GM18951 (cell line): Measurements from ENCODE around the gene PROX2.

Source experiments
- POLR2A ChIP-seq: IDR thresholded peaks from 4 replicates; pipeline ENCODE4 v1.6.1; 2011; ENCODE audit warnings: mild to moderate bottlenecking; ENCODE audit not compliant: insufficient read length, insufficient read depth; ENCODE audit errors: extremely low read depth
- in situ Hi-C: fragments of 300-500 bp; cut with MboI; formaldehyde crosslinking; loops from one replicate; pipeline ENCODE4 v1.12.0; 2022; ENCODE audit warnings: low sequenced_read_pairs, mixed read lengths, inconsistent platforms; ENCODE audit not compliant: unreplicated experiment

The PROX2 gene

GRCh38 chr14:74906925-74907521 lies 31.1 kb upstream of the PROX2 start:
- in situ Hi-C loops = loop anchor here (25.0 kb wide), 1 partner anchor 380 kb away; the partner anchor contains the start of gene FOS
- TF ChIP-seq POLR2A = peak; percentile 27

GRCh38 chr14:74905595-74906142 lies 29.7 kb upstream of the PROX2 start:
- in situ Hi-C loops = loop anchor here (25.0 kb wide), 1 partner anchor 382 kb away; the partner anchor contains the start of gene FOS
- peak; percentile 36 for TF ChIP-seq POLR2A

DNA sequence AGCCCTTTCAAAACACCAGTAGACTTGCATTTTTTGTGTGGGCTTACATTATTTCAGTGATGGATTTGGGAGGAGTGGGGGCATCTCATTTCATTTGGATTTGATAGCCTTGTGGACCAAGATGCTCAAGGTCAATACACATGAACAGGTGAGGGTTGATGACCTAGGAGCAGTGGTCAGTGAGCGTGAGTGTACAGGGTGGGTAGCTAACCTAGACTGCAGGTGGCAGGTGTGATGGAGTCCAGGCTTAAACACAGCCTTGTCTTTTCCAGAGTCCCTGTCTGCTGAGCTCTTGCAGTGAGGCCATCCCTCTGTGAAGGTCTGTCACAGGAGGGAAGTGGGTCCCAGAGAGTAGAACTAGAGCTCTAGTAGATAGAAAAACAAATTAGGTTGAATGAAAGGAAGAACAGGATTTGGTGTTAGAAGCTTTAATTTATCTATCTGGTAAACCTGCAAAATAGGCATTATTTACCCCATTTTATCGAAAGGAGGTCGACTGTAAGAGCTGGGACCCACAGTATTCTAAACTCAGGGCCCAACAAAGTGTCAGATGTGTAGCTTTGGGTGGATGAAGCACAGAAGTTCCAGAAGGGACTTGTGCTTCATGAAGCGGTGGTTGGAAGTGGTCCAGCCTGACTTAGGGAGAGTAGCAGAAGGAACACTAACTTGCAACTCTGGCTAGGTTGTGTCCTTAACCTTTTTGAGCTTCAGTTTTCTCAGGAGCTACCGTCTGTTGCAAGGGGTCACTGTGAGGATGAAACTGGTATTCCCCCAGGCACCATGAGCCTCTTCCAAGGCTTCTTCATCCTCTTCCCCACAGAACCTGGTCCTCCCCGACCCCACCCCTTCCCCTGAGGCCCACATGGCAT lies 28.9 kb upstream of the PROX2 start:
- in situ Hi-C loops = loop anchor here (25.0 kb wide), 1 partner anchor 382 kb away; the partner anchor contains the start of gene FOS
- no peak for TF ChIP-seq POLR2A

GRCh38 chr14:74902941-74903705 lies 27.2 kb upstream of the PROX2 start:
- TF ChIP-seq POLR2A = no peak
- in situ Hi-C loops = loop anchor here (25.0 kb wide), 1 partner anchor 384 kb away; the partner anchor contains the start of gene FOS

DNA sequence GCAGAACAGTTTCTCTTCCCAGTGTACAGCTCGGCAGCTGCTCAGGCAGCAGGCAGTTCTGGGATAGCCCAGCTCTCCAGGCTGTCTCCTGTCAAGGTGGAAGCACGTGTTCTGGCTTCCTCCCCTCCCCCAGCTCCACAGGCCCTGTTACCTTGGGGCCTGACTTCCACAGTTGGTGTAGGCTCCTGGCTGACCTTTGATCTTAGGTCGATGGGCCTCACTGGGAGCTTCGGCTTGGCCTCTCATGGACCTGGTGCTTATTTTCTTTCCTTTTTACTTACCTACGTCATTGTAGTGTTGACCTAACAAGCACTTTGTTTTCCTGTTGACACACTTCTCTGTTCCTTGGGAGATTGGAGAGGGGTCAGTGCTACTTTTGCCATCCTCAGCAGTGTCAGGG lies 22.7 kb upstream of the PROX2 start:
- TF ChIP-seq POLR2A = no peak
- in situ Hi-C loops = no loop called here

GRCh38 chr14:74898083-74898482 lies 22.1 kb upstream of the PROX2 start:
- no peak for TF ChIP-seq POLR2A
- in situ Hi-C loops = no loop called here

DNA sequence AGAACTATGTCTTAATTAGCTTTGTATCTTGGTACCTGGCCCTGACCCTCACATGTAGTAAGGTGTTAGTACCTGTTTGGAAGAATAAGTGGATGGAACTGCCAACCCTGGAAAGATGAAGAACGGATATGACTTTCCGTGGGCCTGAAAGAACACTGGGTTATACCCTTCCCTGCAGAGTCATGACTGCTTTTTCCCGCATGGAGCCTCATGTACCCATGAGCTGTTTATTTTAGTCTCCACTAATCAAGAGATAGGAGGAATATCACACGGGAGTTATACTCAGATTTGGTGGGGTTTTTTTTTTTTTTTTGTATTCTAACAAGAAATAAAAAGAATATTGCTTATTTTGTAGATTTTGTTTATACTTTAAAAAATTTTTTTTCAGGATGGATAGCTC lies 21.7 kb upstream of the PROX2 start:
- TF ChIP-seq POLR2A = no peak

GRCh38 chr14:74896400-74896799 lies 20.5 kb upstream of the PROX2 start:
- in situ Hi-C loops = no loop called here
- TF ChIP-seq POLR2A = no peak

More for the DNA sequence above, 21.7 kb upstream of the PROX2 start:
- in situ Hi-C loops = no loop called here

DNA sequence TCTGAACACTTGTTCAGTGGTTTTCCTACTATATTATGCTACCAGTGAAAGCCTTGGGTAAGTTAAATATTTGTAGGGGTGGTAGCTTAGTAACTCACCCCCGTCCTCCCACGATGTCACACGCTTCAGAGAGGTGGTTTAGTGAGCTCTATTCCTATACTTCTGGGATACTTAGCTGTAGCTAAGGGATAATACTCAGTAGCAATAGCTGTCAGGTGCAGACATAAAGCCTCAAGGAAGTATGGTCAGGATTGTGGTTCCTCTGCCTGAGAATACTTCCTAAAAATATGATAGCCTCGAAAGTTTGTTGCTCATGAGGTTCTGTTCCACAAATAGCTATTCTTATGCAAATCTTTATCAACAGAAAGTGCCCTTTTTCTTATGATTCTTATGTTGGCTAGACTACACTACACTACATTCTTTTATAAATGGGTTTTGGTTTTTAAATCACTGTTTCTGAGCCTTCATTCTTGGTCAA lies 17.7 kb upstream of the PROX2 start:
- no peak for TF ChIP-seq POLR2A
- in situ Hi-C loops = no loop called here

- in situ Hi-C loops = no loop called here
- no peak for TF ChIP-seq POLR2A
Measured at GRCh38 chr14:74892745-74893144, 16.8 kb upstream of the PROX2 start.

- no peak for TF ChIP-seq POLR2A
- in situ Hi-C loops = no loop called here
Measured at GRCh38 chr14:74891870-74892269, 15.9 kb upstream of the PROX2 start.

GRCh38 chr14:74890262-74890661 lies 14.3 kb upstream of the PROX2 start:
- no peak for TF ChIP-seq POLR2A
- in situ Hi-C loops = no loop called here
